ENCODE results near the gene CTLA4.
"Not testable (repeated sequence)": the region's sequence is repeated elsewhere in the genome, so short reads cannot be mapped to it uniquely, and the experiment has no call there.

- not testable (repeated sequence) for TF ChIP-seq TAF1 (IDR thresholded peaks at IDR 0.05; ENCODE audit: borderline replicate concordance, low read depth, low read length); POLR2AphosphoS5 (IDR thresholded peaks at IDR 0.05; ENCODE audit: low read depth, low read length)
Measured at GRCh38 chr2:203881185-203881584, 13.6 kb downstream of the CTLA4 start.

All from GM12892 (cell line).